Activated CD4-positive, alpha-beta T cell treated with anti-CD3 and anti-CD28 coated beads for 48 hours (primary cell): ENCODE results near the gene HRC.

Experiments used
- DNase-seq: peaks from one replicate; pipeline ENCODE4 v3.0.0-alpha.2; 2020

Gene HRC

DNA sequence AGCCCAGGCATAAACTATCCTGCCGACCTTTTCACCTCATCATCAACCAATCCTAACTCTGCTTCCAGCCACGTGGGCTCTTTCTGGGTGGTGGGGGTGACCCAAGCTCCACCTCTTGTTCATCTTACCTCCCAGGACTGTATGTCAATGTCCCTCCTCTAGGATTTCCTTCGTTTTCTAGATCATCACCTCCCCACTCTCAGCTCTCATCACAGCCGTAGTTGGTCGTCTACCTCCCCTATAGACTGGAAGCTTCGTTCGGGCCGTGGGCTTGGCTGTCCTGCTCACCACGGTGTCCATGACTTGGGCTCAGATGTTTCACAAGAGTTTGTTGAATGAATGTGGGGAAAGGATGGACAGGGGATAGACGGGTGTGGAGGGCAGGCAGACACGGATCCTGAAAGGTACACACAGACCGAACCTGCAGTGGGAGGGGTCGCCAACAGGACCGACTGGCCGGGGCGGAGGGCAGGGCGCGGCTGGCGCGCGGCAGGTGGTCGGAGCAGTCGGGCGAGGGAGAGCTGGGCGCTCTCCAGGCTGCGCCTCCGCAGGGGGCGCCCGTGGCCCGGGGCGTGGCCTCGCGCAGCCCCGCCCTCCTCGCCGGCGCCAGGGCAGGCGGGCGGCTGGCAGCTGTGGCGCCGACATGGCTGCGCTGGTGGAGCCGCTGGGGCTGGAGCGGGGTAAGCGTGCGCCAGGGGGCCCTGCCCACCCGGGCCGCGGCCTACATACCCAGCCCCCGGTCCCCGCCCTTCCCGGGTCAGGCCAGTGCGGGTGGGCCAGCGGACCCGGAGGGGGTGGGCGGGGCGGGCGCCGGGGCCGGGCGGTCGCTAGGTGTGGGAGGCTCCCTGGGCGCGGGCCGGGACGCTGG, 41.2 kb downstream of the HRC start, which contains the start of gene LIN7B:
Gene LIN7B, plus strand, starts transcription at position 609 of the 868 bp plus-strand sequence. Its CDS starts 35 bp downstream, at position 644.
- peak; percentile 76 for DNase-seq

GRCh38 chr19:49111218-49111998, 43.8 kb downstream of the HRC start:
- no peak for DNase-seq

DNA sequence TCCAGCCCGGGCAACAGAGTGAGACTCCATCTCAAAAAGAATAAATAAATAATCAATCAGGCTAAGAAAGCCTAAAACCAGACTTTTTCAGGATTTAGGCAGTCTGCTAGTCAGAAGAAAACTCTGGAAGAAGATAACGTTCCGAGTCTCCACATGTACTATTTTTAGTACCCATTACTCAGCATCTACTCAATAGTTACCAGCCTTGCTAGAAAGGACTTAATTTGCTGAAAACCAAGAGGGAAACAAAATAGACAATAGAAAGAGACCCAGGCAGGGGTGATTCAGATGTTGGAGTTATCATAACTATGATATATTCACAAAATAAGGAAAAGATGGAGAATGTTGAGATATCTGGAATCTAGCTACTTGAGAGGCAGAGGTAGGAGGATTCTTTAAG, 44.6 kb downstream of the HRC start:
- no peak for DNase-seq

- no peak for DNase-seq
These were observed 45.5 kb downstream of the HRC start for GRCh38 chr19:49109569-49110233.

DNA sequence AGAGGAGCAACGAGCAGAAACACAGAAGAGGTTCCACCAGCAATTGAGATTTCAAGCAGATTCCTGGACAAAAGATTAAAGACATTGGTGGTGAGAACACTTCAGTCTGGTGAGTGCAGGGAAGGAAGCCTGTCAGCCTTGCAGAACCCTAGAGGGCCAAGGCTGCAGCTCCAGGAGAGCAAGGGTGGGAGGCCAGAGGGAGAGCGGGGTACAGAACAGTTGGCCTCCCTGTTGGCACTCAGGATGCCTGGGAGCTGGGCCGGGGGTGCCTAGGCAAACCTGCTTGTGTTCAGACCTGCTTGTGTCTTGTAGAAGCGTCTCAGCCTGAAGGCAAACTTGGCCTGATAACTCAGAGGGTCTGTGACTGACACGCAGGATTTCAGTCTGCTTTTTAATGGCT, 46.1 kb downstream of the HRC start:
- no peak for DNase-seq

DNA sequence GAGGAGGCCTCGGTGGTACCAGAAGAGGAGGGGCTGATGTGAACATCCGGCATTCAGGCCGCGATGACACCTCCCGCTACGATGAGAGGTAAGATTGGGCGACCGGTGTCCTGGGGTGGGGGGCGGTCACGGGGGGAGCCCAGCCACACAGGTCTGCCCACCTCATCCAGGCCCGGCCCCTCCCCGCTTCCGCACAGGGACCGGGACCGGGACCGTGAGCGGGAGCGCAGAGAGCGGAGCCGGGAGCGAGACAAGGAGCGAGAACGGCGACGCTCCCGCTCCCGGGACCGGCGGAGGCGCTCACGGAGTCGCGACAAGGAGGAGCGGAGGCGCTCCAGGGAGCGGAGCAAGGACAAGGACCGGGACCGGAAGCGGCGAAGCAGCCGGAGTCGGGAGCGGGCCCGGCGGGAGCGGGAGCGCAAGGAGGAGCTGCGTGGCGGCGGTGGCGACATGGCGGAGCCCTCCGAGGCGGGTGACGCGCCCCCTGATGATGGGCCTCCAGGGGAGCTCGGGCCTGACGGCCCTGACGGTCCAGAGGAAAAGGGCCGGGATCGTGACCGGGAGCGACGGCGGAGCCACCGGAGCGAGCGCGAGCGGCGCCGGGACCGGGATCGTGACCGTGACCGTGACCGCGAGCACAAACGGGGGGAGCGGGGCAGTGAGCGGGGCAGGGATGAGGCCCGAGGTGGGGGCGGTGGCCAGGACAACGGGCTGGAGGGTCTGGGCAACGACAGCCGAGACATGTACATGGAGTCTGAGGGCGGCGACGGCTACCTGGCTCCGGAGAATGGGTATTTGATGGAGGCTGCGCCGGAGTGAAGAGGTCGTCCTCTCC, 47.4 kb downstream of the HRC start:
- no peak for DNase-seq

- peak; percentile 81 for DNase-seq
These were observed 48.5 kb downstream of the HRC start for GRCh38 chr19:49106648-49107135.

GRCh38 chr19:49104229-49104864, 50.8 kb downstream of the HRC start:
- no peak for DNase-seq

- DNase-seq: no peak
These were observed 51.7 kb downstream of the HRC start for GRCh38 chr19:49103331-49104085.

DNA sequence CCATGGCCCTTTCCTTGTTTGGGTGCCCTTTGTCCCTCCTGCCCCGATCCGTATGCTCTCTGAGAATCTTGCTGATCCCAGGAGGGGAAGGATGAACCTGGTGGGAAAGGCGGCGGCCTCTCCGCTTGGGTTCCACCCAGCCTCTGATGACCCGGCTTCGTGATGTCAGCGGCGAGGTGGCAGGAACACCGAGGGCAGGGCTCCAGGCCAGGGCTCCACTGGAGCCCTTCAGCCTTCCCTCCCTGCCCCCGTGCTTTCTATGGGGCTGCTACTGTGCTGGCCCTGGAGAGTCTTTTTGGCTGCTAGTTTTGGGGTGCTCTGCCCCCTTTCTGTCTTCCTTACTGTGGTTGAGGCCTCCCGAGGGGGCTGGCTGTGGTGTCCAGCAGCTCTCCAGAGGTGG, 52.9 kb downstream of the HRC start:
- no peak for DNase-seq
